HepG2 (cell line): ENCODE results near the gene HLF. TPM values are rescaled to one million over a fixed set of nuclear protein-coding genes. Genes with fewer than 3 reads are reported as not detected.

ENCODE experiments used
- ATF4 ChIP-seq, 2 experiments: fragments of 450-650 bp in 1 of 2; sonication (generic) in 1 of 2; formaldehyde crosslinking; IDR thresholded peaks; 2 replicates each; pipeline versions ENCODE4 v1.5.0 to v1.8.0; 2020 to 2022; ENCODE audit warnings: mild to moderate bottlenecking in 1 of 2, missing genetic modification reagents in 1 of 2
- FOXP1 ChIP-seq, 2 experiments: fragments of 450-650 bp in 1 of 2; IDR thresholded peaks; 2 replicates each; pipeline ENCODE4 v1.6.1; 2017 to 2018; ENCODE audit warnings: antibody characterized with exemption in 1 of 2
- GATAD2A ChIP-seq: IDR thresholded peaks from 2 replicates; pipeline ENCODE4 v1.6.1; 2016
- HDAC1 ChIP-seq: sonication (generic); formaldehyde crosslinking; IDR thresholded peaks from 2 replicates; pipeline ENCODE4 v1.5.1; 2020; ENCODE audit warnings: mild to moderate bottlenecking, missing genetic modification reagents
- HMGXB3 ChIP-seq: sonication (generic); formaldehyde crosslinking; IDR thresholded peaks from 2 replicates; pipeline ENCODE4 v1.4.0; 2020; ENCODE audit warnings: missing genetic modification reagents, borderline replicate concordance
- MIER2 ChIP-seq: IDR thresholded peaks from 2 replicates; pipeline ENCODE4 v1.6.1; 2016; ENCODE audit warnings: missing biosample characterization, missing genetic modification reagents
- NR1H2 ChIP-seq: sonication (generic); formaldehyde crosslinking; IDR thresholded peaks from 2 replicates; pipeline ENCODE4 v1.8.1; 2022; ENCODE audit warnings: low read depth, missing genetic modification reagents, borderline replicate concordance
- SNAPC2 ChIP-seq: sonication (generic); formaldehyde crosslinking; IDR thresholded peaks from 2 replicates; pipeline ENCODE4 v1.8.1; 2022; ENCODE audit warnings: mild to moderate bottlenecking, missing genetic modification reagents
- SRF ChIP-seq: IDR thresholded peaks from 2 replicates; pipeline ENCODE4 v1.6.1; 2011; ENCODE audit warnings: mild to moderate bottlenecking, low read depth, low read length, moderate library complexity
- UBTF ChIP-seq: sonication (generic); formaldehyde crosslinking; IDR thresholded peaks from 2 replicates; pipeline ENCODE4 v1.4.0; 2020; ENCODE audit warnings: mild to moderate bottlenecking, missing genetic modification reagents
- ZMAT3 ChIP-seq: sonication (generic); formaldehyde crosslinking; conservative IDR thresholded peaks from 2 replicates; pipeline ENCODE4 v1.7.0; 2021; ENCODE audit warnings: missing genetic modification reagents
- ZNF207 ChIP-seq: fragments of 450-650 bp; IDR thresholded peaks from 2 replicates; pipeline ENCODE4 v1.6.1; 2016; ENCODE audit warnings: antibody characterized with exemption, borderline replicate concordance
- ZNF343 ChIP-seq: sonication (generic); formaldehyde crosslinking; IDR thresholded peaks from 2 replicates; pipeline ENCODE4 v1.4.0; 2020; ENCODE audit warnings: mild to moderate bottlenecking, missing genetic modification reagents
- ZNF484 ChIP-seq: sonication (generic); formaldehyde crosslinking; IDR thresholded peaks from 2 replicates; pipeline ENCODE4 v1.5.1; 2020; ENCODE audit warnings: mild to moderate bottlenecking, low read depth, missing genetic modification reagents, borderline replicate concordance
- ZNF570 ChIP-seq: sonication (generic); formaldehyde crosslinking; IDR thresholded peaks from 2 replicates; pipeline ENCODE4 v1.4.0; 2020; ENCODE audit warnings: mild to moderate bottlenecking, missing genetic modification reagents, borderline replicate concordance
- ZNF576 ChIP-seq: sonication (generic); formaldehyde crosslinking; IDR thresholded peaks from 2 replicates; pipeline ENCODE4 v1.4.0; 2020; ENCODE audit warnings: mild to moderate bottlenecking, missing genetic modification reagents
- ZNF614 ChIP-seq: IDR thresholded peaks from 2 replicates; pipeline ENCODE4 v1.6.1; 2018; ENCODE audit warnings: missing biosample characterization, missing genetic modification reagents, inconsistent platforms, borderline replicate concordance
- ZNF720 ChIP-seq: sonication (generic); formaldehyde crosslinking; IDR thresholded peaks from 2 replicates; pipeline ENCODE4 v1.4.0; 2020; ENCODE audit warnings: missing genetic modification reagents
- ZNF878 ChIP-seq: sonication (generic); formaldehyde crosslinking; IDR thresholded peaks from 2 replicates; pipeline ENCODE4 v1.8.1; 2023; ENCODE audit warnings: mild to moderate bottlenecking, missing genetic modification reagents, moderate library complexity
- polyA plus RNA-seq, 8 experiments: library from polyadenylated mRNA; depleted of rRNA in 3 of 8; stranded (reverse) in 7 of 8; unstranded in 1 of 8; fragments of >200 nt; fragmentation: Illumina TruSeq in 4 of 8; extraction: Trizol in 4 of 8; gene quantifications; 2 replicates each; pipeline versions ENCODE4 v1.2.1 to v1.2.3, GENCODE V29; 2011 to 2016; ENCODE audit warnings: low read depth in 4 of 8, missing spikeins in 1 of 8, mixed read lengths in 1 of 8; ENCODE audit not compliant: insufficient read depth in 1 of 8
- total RNA-seq, 5 experiments: library from RNA; depleted of rRNA; stranded (reverse); fragments of >200 nt; fragmentation: Illumina TruSeq; extraction: Trizol; gene quantifications; 2 replicates each; pipeline ENCODE4 v1.2.3, GENCODE V29; 2016; ENCODE audit warnings: low read depth in 1 of 5

Gene HLF
- total and polyA plus RNA-seq, 2 of the 13 experiments (the other 11 are each of a cell fraction or from before 2014, with no cell fraction given), result 202 to 346 TPM

DNA sequence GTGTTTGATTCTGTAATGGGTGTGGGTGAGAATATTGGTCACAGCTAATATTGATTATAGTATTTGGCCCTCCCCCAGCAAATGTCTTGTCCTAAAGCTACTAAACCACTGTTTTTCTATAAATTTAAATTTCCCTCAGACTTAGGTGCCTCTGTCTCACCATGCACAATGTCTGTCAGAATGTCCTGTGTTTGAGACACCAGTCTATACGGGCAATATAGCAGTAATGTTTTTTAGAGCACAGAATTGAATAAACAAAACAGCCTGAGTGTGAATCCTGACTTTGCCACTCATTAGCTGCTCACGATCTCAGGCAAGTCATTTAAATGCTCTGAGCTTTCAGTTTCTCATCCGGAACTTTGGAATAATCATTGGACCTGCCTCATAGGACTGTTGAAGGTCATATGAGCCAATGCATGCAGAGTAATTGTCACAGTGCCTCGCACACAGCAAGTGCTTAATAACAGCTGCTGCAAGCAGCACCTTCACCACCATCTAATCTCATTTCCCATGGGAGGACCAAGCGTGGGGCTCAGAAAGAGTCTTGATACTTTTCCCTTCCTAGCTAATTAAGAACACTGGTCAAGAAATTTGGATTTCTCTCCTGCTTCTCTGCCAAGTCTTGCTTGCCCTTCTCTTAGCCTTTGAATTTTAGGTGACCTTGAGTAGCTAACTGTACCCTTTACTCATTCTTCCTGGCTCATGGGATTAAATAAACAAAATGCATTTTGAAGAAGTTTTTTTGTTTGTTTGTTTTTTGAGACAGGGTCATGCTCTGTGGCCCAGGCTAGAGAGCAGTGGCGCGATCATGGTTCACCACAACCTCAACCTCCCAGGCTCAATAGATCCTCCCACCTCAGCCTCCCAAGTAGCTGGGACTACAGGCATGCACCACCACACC lies 9.8 kb downstream of the HLF start (continued):
- TF ChIP-seq UBTF (CRISPR knock-in tag), result peak; percentile 34; the same call in 1 of the 2 replicates
- no peak for TF ChIP-seq ATF4 (CRISPR knock-in tag; IDR thresholded peaks at IDR 0.05)
- no peak for TF ChIP-seq SRF
- TF ChIP-seq MIER2 (CRISPR knock-in tag), result no peak
- TF ChIP-seq FOXP1 (IDR thresholded peaks at IDR 0.05), result no peak
- peak; percentile 61 for TF ChIP-seq FOXP1 (CRISPR knock-in tag; IDR thresholded peaks at IDR 0.05)
- no peak for TF ChIP-seq ZNF207
- 0 out of 2 replicates have a peak, but pooled peaks have one; percentile 34 for TF ChIP-seq ZMAT3 (CRISPR knock-in tag)
- TF ChIP-seq ZNF614 (CRISPR knock-in tag), result 0 out of 2 replicates have a peak, but pooled peaks have one; percentile 56
- TF ChIP-seq SNAPC2 (CRISPR knock-in tag), result no peak; the same call in 1 of the 2 replicates
- TF ChIP-seq ZNF720 (CRISPR knock-in tag), result no peak
- TF ChIP-seq HMGXB3 (CRISPR knock-in tag), result 0 out of 2 replicates have a peak, but pooled peaks have one; percentile 40
- no peak for TF ChIP-seq ZNF484
- peak; percentile 64; the same call in 1 of the 2 replicates for TF ChIP-seq GATAD2A
- no peak for TF ChIP-seq NR1H2 (CRISPR knock-in tag)
- no peak for TF ChIP-seq ZNF570 (CRISPR knock-in tag)
- TF ChIP-seq ZNF576, result no peak
- TF ChIP-seq ZNF343 (CRISPR knock-in tag), result no peak
- TF ChIP-seq ZNF878 (CRISPR knock-in tag), result peak; percentile 73; the same call in 1 of the 2 replicates
- peak; percentile 52; the same call in 1 of the 2 replicates for TF ChIP-seq HDAC1 (CRISPR knock-in tag)
